ENCODE results near the gene C21orf58.
A peak's percentile ranks its signal among the peaks of the same experiment; 100 is the strongest.

Gene C21orf58

GRCh38 chr21:46294647-46295176, 29.0 kb downstream of the C21orf58 start:
- DNase-seq, result peak; percentile 59 to 67

- DNase-seq, result no peak
Measured at GRCh38 chr21:46291561-46291960, 32.1 kb downstream of the C21orf58 start.

GRCh38 chr21:46289655-46290179, 34.0 kb downstream of the C21orf58 start:
- no peak for DNase-seq

DNA sequence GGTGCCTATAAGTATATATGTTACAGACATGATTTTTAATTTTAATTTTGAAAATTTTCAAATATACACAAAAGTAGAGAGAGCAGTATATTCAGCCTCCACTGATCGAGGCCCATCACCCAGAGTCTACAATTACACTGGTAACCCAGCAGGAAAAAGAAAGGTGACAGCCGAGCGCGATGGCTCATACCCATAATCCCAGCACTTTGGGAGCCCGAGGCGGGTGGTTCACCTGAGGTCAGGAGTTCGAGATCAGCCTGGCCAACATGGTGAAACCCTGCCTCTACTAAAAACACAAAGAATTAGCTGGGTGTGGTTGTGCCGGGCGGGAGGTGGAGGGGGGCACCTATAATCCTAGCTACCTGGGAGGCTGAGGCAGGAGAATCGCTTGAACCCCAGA, 36.1 kb downstream of the C21orf58 start:
- no peak for DNase-seq

GRCh38 chr21:46286648-46287002, 37.0 kb downstream of the C21orf58 start:
- DNase-seq, result peak; percentile 69 to 73

DNA sequence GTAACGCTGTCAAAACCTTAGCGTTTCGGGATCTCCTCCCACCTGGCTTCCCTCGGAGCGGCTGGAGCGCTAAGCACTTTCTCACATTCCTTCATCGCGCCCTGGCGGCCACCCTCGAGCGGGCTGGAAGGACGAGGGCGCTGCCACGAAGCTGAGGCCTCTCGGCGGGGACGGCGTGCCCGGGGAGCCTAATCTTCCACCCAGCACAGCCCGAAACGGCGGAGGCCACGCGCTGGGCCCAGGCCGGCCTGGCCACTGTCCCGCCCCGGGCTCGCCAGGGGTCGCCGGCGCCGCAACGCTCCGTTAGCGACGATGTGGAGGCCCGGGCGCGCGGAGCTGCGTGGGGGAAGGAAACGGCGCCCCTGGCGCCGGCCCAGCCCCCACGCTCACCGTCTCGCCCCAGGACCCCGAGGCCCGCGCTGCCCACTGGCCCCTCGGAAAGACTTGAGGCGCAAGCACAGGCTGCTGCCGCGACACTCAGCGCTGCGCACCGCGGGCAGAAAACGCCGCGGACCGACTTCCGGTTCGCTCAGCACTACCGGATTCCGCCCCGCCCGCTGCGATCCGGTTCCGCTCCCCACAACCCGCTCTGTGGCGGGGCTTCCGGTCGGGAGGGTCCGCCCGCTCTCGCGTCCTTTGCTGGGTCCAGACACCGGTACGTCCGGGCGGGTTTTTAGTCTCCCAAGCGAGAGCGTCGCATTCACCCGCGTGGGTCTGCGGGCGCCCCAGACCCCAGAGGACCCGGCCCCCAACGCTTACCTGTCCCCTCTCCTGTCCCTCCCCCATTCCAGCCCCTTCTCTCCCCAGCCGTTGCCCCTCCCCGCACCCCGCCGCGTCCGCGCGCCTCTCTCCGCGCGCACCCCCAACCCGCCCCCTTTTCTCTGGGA, 37.7 kb downstream of the C21orf58 start, which contains the start of gene YBEY:
YBEY (plus strand) TSS at position 582 of the 887 bp plus-strand sequence. CDS start 572 bp downstream, outside the sequence.
- DNase-seq, result peak; percentile 69 to 73

GRCh38 chr21:46285206-46285661, 38.4 kb downstream of the C21orf58 start, which contains the start of gene MCM3AP:
MCM3AP (minus strand) TSS chr21:46285611; CDS start chr21:46285286, 325 bp downstream.
- DNase-seq, result no peak

DNA sequence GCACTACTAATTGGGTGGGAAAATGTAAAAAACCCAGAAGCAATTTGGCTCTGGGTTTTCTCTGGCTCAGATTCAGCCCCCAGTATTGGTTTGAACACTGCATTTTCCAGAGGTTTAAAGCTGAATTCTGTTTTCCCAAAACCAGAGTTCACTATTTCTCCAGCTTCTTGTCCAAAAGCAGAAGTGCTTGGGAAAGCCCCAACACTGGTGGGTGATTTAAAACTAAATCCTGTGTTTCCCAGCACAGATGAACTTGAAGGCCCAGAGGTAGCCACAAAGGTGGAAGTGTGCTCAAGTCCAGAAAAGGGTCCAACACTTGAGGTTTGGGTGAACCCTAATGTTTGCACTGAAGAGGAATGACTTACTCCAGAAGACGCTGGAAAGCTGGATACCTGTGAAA, 38.9 kb downstream of the C21orf58 start:
- DNase-seq, result no peak

DNA sequence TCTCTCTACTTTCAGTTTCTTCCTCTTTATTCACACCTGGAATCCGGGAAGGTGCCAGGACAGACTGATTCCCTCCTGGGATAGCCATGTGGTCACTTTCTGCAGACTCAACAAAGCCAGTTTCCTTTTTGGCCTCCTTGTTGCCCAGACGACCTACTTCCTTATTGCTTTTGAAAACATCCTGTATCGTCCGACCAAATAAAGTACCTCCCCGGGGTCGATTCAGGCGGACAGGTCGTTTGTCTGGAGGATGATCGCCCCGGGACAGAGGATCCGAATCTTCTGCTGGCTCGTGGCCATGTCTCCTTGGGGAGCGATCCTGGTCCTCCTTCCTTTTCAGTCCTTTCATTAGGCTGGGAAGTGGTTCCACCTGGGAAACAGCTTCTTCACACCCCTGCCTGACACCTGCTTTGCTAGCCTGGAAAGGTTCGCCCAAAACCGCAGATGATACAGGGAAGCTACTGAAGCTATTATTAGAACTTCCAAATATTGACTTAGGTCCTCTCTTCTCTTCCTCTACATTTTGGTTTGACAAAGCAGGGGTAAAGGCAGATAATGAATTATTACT, 39.5 kb downstream of the C21orf58 start:
- DNase-seq, result peak; percentile 7 to 12

GRCh38 chr21:46274797-46275390, 48.8 kb downstream of the C21orf58 start:
- no peak for DNase-seq

GRCh38 chr21:46273341-46273740, 50.3 kb downstream of the C21orf58 start:
- no peak for DNase-seq

DNA sequence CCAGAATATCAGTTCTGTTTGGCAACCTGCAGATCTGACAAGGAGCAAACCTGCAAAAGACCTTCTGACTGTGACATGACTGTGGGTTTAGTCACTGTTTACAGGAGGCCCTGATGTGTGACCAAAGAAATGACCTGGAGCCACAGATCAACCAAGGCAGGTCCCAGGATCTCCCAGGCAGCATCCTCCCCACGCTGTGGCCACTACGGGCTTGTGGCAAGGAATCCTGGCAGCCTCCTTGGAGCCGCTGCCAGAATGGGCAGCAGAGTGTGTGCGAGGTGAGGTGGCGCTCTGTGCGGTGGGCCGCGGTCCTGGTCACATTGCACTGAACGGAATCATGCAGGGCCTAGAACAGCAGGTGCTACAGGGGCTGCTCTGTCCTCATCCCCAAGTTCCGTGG, 54.2 kb downstream of the C21orf58 start:
- no peak for DNase-seq

- DNase-seq, result no peak
Measured at GRCh38 chr21:46268371-46268770, 55.3 kb downstream of the C21orf58 start.

- DNase-seq, result no peak
Measured at GRCh38 chr21:46266946-46267345, 56.7 kb downstream of the C21orf58 start.

- DNase-seq, result no peak
Measured at GRCh38 chr21:46265736-46266525, 57.7 kb downstream of the C21orf58 start.

DNA sequence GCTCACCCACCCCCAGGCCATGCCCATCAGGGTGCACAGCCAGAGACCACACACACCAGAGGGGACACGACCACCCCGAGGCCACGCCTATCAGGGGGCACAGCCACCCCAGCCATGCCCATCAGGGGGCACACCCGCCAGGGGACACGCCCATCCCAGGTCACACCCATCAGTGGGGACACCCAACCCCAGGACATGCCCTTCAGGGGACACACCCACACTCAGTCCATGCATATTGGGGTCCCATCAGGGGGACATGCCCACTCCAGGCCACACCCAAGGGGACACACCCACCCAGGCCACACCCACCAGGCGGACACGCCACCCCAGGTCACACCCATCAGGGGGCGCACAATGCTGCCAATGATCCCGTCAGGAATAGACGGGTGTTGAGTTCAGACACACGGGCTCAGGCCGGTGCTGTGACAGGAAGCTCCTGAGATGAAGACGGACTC, 59.0 kb downstream of the C21orf58 start:
- DNase-seq, result no peak

DNA sequence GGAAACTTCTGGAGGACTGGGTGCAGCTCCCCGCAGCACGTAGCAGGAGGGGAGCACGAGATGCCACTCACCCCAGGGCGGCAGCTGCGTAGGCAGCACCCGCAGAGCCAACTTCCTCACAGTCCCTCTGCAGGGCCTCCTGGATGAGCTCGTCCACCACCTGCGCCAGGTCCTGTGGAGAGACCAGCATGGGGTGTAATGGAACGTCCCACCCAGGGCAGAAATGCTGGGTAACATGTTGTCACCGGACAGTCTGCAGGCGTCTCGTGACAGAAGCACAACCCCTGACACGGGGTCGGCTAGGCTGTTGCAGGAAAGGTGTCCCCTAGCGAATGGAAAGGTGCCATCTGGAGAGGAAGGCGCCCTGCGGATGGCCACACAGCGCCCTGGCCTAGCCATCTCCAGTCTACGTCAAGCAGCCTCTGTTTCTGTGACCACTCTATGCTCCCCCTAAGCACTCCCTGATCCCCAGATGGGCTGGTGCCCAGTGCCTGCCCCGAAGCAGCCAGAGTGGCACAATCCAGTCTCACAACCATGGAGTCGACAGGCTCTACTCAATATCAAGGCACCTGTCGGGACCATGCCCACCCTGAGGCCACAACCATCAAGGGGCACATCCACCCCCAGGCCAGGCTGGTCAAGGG, 59.5 kb downstream of the C21orf58 start:
- DNase-seq, result no peak

- DNase-seq, result no peak
Measured at GRCh38 chr21:46256501-46256994, 67.1 kb downstream of the C21orf58 start.

DNA sequence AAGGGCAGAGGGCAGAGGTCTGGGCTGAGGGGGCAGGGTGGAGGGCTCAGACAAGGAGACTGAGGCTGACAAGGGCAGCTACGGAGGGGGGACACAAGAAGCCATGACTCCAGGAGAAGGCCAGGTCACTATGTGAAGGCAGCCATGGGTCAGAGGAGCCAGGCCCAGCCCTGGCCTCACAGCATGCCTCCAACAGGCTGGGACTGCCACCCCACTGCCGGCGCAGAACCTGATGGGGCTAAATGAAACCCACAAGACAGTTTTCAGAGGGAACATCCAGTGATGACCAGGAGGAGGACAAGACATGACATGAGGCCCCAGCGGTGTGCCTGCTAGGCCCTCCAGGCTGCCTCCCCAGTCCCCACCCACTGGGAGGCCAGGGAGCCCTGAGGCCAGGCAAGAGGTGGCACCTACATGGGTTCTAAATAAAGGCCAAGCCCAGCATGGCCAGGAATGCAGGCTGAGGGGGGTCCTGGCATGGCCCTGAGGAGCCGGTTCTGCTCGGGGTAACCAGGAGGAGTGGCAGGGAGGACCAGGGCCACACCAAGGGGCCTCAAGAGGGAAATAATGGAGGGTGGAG, 67.8 kb downstream of the C21orf58 start:
- no peak for DNase-seq

GRCh38 chr21:46255166-46255565, 68.5 kb downstream of the C21orf58 start:
- DNase-seq, result no peak

All from Kasumi-1 (cell line).